HepG2 (cell line): ENCODE data around the gene CKS2. TPM values are rescaled to one million over a fixed set of nuclear protein-coding genes. Genes with fewer than 3 reads are reported as not detected.
A peak's percentile ranks its signal among the peaks of the same experiment; 100 is the strongest.

Experiments
- DMTF1 ChIP-seq: sonication (generic); formaldehyde crosslinking; IDR thresholded peaks from 2 replicates; pipeline ENCODE4 v1.4.0; 2020; ENCODE audit warnings: mild to moderate bottlenecking, missing genetic modification reagents
- HDAC1 ChIP-seq: sonication (generic); formaldehyde crosslinking; IDR thresholded peaks from 2 replicates; pipeline ENCODE4 v1.5.1; 2020; ENCODE audit warnings: mild to moderate bottlenecking, missing genetic modification reagents
- HMG20B ChIP-seq: conservative IDR thresholded peaks from 2 replicates; pipeline ENCODE4 v1.6.1; 2016; ENCODE audit warnings: missing genetic modification reagents, missing compliant biosample characterization
- HNRNPL ChIP-seq: fragments of 200-400 bp; formaldehyde crosslinking; IDR thresholded peaks from 2 replicates; pipeline ENCODE4 v1.6.1; 2017; ENCODE audit warnings: mild to moderate bottlenecking, low read depth, low read length
- HNRNPLL ChIP-seq: fragments of 200-400 bp; formaldehyde crosslinking; IDR thresholded peaks from 2 replicates; pipeline ENCODE4 v1.6.1; 2017; ENCODE audit warnings: mild to moderate bottlenecking, low read depth, low read length; ENCODE audit not compliant: poor library complexity, severe bottlenecking
- IKZF4 ChIP-seq: sonication (generic); formaldehyde crosslinking; IDR thresholded peaks from 2 replicates; pipeline ENCODE4 v1.5.1; 2020; ENCODE audit warnings: borderline replicate concordance, mild to moderate bottlenecking, low read depth, missing genetic modification reagents; ENCODE audit errors: not compliant biosample characterization
- JUN ChIP-seq: sonication (generic); formaldehyde crosslinking; IDR thresholded peaks from 2 replicates; pipeline ENCODE4 v1.4.0; 2020; ENCODE audit warnings: mild to moderate bottlenecking, missing genetic modification reagents
- JUND ChIP-seq: sonication (generic); formaldehyde crosslinking; IDR thresholded peaks from 2 replicates; pipeline ENCODE4 v1.8.0; 2022; ENCODE audit warnings: mild to moderate bottlenecking, missing genetic modification reagents
- KDM1A ChIP-seq: IDR thresholded peaks from 2 replicates; pipeline ENCODE4 v1.6.1; 2016; ENCODE audit warnings: missing compliant biosample characterization
- NCOA5 ChIP-seq: sonication (generic); formaldehyde crosslinking; IDR thresholded peaks from 2 replicates; pipeline ENCODE4 v1.4.0; 2020; ENCODE audit warnings: missing genetic modification reagents
- NFYB ChIP-seq: sonication (generic); formaldehyde crosslinking; IDR thresholded peaks from 2 replicates; pipeline ENCODE4 v1.4.0; 2020; ENCODE audit warnings: missing genetic modification reagents
- ONECUT2 ChIP-seq: sonication (generic); formaldehyde crosslinking; IDR thresholded peaks from 2 replicates; pipeline ENCODE4 v1.4.0; 2020; ENCODE audit warnings: missing genetic modification reagents
- SMARCE1 ChIP-seq: fragments of 450-650 bp; IDR thresholded peaks from 2 replicates; pipeline ENCODE4 v1.6.1; 2017; ENCODE audit warnings: borderline replicate concordance
- SNAI1 ChIP-seq: sonication (generic); formaldehyde crosslinking; IDR thresholded peaks from 2 replicates; pipeline ENCODE4 v1.5.0; 2020; ENCODE audit warnings: mild to moderate bottlenecking, missing genetic modification reagents, borderline replicate concordance
- SOX6 ChIP-seq, 2 experiments: fragments of 450-650 bp in 1 of 2; sonication (generic) in 1 of 2; formaldehyde crosslinking in 1 of 2; IDR thresholded peaks; 2 replicates each; pipeline versions ENCODE4 v1.4.0 to v1.6.1; 2017 to 2020; ENCODE audit warnings: antibody characterized with exemption in 1 of 2, mild to moderate bottlenecking in 1 of 2, missing genetic modification reagents in 1 of 2
- SRF ChIP-seq: IDR thresholded peaks from 2 replicates; pipeline ENCODE4 v1.6.1; 2011; ENCODE audit warnings: mild to moderate bottlenecking, low read depth, low read length, moderate library complexity
- ZNF558 ChIP-seq: sonication (generic); formaldehyde crosslinking; IDR thresholded peaks from 2 replicates; pipeline ENCODE4 v1.9.0; 2022; ENCODE audit warnings: mild to moderate bottlenecking, missing genetic modification reagents, borderline replicate concordance
- ZNF790 ChIP-seq: sonication (generic); formaldehyde crosslinking; IDR thresholded peaks from 2 replicates; pipeline ENCODE4 v1.8.0; 2022; ENCODE audit warnings: missing genetic modification reagents, mild to moderate bottlenecking, borderline replicate concordance
- ZNF878 ChIP-seq: sonication (generic); formaldehyde crosslinking; IDR thresholded peaks from 2 replicates; pipeline ENCODE4 v1.8.1; 2023; ENCODE audit warnings: mild to moderate bottlenecking, missing genetic modification reagents, moderate library complexity
- ZSCAN12 ChIP-seq: sonication (generic); formaldehyde crosslinking; IDR thresholded peaks from 2 replicates; pipeline ENCODE4 v1.9.0; 2021; ENCODE audit warnings: mild to moderate bottlenecking, missing genetic modification reagents
- polyA plus RNA-seq, 8 experiments: library from polyadenylated mRNA; depleted of rRNA in 3 of 8; stranded (reverse) in 7 of 8; unstranded in 1 of 8; fragments of >200 nt; fragmentation: Illumina TruSeq in 4 of 8; extraction: Trizol in 4 of 8; gene quantifications; 2 replicates each; pipeline versions ENCODE4 v1.2.1 to v1.2.3, GENCODE V29; 2011 to 2016; ENCODE audit warnings: low read depth in 4 of 8, missing spikeins in 1 of 8, mixed read lengths in 1 of 8; ENCODE audit not compliant: insufficient read depth in 1 of 8
- total RNA-seq, 5 experiments: library from RNA; depleted of rRNA; stranded (reverse); fragments of >200 nt; fragmentation: Illumina TruSeq; extraction: Trizol; gene quantifications; 2 replicates each; pipeline ENCODE4 v1.2.3, GENCODE V29; 2016; ENCODE audit warnings: low read depth in 1 of 5
- TF ChIP-seq, protein P1 (sequence below): IDR thresholded peaks from 2 replicates; pipeline ENCODE4 v1.6.1; 2016; ENCODE audit warnings: mild to moderate bottlenecking, missing biosample characterization, missing genetic modification reagents
- TF ChIP-seq, protein P2 (sequence below): sonication (generic); formaldehyde crosslinking; conservative IDR thresholded peaks from 2 replicates; pipeline ENCODE4 v1.4.0; 2020; ENCODE audit warnings: missing genetic modification reagents
- TF ChIP-seq, protein P3 (sequence below): sonication (generic); formaldehyde crosslinking; IDR thresholded peaks from 2 replicates; pipeline ENCODE4 v1.4.0; 2020; ENCODE audit warnings: missing genetic modification reagents

The CKS2 gene
- total and polyA plus RNA-seq, 2 of the 13 experiments (the other 11 are each of a cell fraction or from before 2014, with no cell fraction given) = 251 to 317 TPM

- no peak for TF ChIP-seq DMTF1 (CRISPR knock-in tag)
- no peak for TF ChIP-seq NCOA5 (CRISPR knock-in tag)
- no peak for TF ChIP-seq ZNF878 (CRISPR knock-in tag)
- TF ChIP-seq ZNF558 (CRISPR knock-in tag) = no peak
- TF ChIP-seq HDAC1 (CRISPR knock-in tag) = peak; percentile 99
- TF ChIP-seq SNAI1 (CRISPR knock-in tag) = no peak
- TF ChIP-seq HNRNPLL = no peak
- TF ChIP-seq IKZF4 (CRISPR knock-in tag) = no peak
- no peak for TF ChIP-seq SMARCE1
- peak; percentile 99 for TF ChIP-seq ONECUT2 (CRISPR knock-in tag)
- TF ChIP-seq, protein P1, sequence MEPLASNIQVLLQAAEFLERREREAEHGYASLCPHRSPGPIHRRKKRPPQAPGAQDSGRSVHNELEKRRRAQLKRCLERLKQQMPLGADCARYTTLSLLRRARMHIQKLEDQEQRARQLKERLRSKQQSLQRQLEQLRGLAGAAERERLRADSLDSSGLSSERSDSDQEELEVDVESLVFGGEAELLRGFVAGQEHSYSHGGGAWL (CRISPR knock-in tag) = 0 out of 2 replicates have a peak, but pooled peaks have one; percentile 23
- TF ChIP-seq, protein P2, sequence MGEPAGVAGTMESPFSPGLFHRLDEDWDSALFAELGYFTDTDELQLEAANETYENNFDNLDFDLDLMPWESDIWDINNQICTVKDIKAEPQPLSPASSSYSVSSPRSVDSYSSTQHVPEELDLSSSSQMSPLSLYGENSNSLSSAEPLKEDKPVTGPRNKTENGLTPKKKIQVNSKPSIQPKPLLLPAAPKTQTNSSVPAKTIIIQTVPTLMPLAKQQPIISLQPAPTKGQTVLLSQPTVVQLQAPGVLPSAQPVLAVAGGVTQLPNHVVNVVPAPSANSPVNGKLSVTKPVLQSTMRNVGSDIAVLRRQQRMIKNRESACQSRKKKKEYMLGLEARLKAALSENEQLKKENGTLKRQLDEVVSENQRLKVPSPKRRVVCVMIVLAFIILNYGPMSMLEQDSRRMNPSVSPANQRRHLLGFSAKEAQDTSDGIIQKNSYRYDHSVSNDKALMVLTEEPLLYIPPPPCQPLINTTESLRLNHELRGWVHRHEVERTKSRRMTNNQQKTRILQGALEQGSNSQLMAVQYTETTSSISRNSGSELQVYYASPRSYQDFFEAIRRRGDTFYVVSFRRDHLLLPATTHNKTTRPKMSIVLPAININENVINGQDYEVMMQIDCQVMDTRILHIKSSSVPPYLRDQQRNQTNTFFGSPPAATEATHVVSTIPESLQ (CRISPR knock-in tag) = no peak
- TF ChIP-seq ZSCAN12 (CRISPR knock-in tag) = no peak
- peak; percentile 69; the same call in 1 of the 2 replicates for TF ChIP-seq HMG20B (CRISPR knock-in tag)
- TF ChIP-seq SOX6 (IDR thresholded peaks at IDR 0.05) = no peak
- peak; percentile 98 for TF ChIP-seq SOX6 (CRISPR knock-in tag; IDR thresholded peaks at IDR 0.05)
- peak; percentile 67; the same call in 1 of the 2 replicates for TF ChIP-seq SRF
- TF ChIP-seq JUN (CRISPR knock-in tag) = no peak
- TF ChIP-seq ZNF790 (CRISPR knock-in tag) = no peak
- TF ChIP-seq NFYB (CRISPR knock-in tag) = no peak
- TF ChIP-seq, protein P3, sequence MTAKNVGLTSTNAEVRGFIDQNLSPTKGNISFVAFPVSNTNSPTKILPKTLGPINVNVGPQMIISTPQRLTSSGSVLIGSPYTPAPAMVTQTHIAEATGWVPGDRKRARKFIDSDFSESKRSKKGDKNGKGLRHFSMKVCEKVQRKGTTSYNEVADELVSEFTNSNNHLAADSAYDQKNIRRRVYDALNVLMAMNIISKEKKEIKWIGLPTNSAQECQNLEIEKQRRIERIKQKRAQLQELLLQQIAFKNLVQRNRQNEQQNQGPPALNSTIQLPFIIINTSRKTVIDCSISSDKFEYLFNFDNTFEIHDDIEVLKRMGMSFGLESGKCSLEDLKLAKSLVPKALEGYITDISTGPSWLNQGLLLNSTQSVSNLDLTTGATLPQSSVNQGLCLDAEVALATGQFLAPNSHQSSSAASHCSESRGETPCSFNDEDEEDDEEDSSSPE (CRISPR knock-in tag) = peak; percentile 69; the same call in 1 of the 2 replicates
- TF ChIP-seq KDM1A (CRISPR knock-in tag) = peak; percentile 77
- peak; percentile 51; the same call in 1 of the 2 replicates for TF ChIP-seq JUND
- TF ChIP-seq HNRNPL = no peak
Measured at GRCh38 chr9:89357331-89358197, 46.6 kb downstream of the CKS2 start (continued).
